ENCODE data around the gene PPFIA3.
"Not testable (repeated sequence)": the region's sequence is repeated elsewhere in the genome, so short reads cannot be mapped to it uniquely, and the experiment has no call there.

Gene PPFIA3

GRCh38 chr19:49150106-49150943 lies 31.0 kb downstream of the PPFIA3 start:
- no peak for DNase-seq

DNA sequence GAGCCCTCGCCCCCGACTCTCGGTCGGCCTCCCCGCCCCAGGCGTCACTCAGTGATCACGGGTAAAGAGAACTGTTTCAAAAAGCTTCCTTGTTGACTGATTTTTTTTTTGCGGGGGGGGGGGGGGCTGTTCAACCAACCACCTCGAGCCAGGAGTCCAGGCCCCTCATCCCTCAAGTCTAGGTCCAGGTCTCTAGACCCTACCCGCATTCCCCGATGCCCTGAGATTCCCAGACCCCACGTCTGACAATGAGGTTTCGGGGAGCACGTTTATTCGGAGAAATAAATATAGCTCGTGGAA lies 31.6 kb downstream of the PPFIA3 start:
- no peak for DNase-seq

- DNase-seq: no peak
Observed at GRCh38 chr19:49151267-49152118, 32.1 kb downstream of the PPFIA3 start.

DNA sequence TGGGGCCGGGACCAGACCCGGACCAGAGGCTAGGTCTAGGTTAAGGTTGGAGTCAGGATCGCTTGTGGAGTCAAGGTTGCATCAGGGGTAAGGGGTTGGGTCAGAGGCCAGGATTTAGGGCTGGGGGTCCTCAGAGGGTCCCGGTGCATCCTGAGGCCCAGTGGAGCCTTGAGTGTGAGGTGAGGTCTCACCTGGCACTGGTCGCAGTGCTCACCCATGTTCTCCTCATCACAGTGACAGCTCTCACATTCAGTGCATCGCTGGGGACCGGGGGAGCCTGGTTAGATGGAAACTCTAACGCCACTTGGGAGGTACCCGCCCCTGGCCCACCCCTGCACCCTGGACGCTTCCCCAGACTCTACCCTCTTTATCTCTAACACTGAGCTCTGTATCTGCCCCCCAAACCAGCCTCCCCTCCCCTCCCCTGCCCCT lies 32.8 kb downstream of the PPFIA3 start:
- no peak for DNase-seq

DNA sequence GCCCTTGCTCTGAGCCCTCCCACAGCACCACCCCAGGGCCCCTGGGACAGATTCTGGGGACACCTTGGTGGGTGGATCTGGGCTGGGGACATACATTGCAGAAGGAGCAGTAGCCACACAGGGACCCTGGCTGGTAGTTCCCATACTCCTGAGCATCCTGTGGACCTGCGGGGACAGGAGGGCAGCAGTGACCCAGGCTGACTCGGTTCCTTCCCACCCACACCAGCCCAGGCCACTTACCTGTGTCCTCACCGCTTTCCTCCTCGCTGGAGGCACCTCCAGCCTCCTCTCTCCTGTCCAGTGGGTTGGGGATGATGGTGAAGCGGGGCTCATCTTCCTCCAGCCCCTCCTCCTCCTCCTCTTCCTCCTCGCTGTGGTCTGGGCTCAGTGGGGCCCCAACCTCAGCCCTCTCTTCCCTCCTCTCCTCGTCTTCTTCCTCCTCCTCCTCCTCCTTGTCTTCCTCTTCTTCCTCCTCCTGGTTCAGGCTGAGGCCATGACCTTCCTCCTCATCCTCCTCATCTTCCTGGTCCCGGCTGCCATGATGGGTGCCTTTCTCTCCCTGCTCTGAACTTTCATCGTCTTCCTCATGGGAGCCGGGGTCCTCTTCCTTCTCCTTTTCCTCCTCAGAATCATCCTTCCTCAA lies 33.9 kb downstream of the PPFIA3 start:
- DNase-seq: no peak

GRCh38 chr19:49154279-49154678 lies 34.9 kb downstream of the PPFIA3 start:
- no peak for DNase-seq

GRCh38 chr19:49155005-49155819 lies 35.9 kb downstream of the PPFIA3 start, which contains the start of gene HRC:
Gene HRC, minus strand, starts transcription at chr19:49155396. Its CDS starts 159 bp downstream, at chr19:49155237.
- DNase-seq: no peak

GRCh38 chr19:49155820-49156346 lies 36.5 kb downstream of the PPFIA3 start:
- no peak for DNase-seq

DNA sequence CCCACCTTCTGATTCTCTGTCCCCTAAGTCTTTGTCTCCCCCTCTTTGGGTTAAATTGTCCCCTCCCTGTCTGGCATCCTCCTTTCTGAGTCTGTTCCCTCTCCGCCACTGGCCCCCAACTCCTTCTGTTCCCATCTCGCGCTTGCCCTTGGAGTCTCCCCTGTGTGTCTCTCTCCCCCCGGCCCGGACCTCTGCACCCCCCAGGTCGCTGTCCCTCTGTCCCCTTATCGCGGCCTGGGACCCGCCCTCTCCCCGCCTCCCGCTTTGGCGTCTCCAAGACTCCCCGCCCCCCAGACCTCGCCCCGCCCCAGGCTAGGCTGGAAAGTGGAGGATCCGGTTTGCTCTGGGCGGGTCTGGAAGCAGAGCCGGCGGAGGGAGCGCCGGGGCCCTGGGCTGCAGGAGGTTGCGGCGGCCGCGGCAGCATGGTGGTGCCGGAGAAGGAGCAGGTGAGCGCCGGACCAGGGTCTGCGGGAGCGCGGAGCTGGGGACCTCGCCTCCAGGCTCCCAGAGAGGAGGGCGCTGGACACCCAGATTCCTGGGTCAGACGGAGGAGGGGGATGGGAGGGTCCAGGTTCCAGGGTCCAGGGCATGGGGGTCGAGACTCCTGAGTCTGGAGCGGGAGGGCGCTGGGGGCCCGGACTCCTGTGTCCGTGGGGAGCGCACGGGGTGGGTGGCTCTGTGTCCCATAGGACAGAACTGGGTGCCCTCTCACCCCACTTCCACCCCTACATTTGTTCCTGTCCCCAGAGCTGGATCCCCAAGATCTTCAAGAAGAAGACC lies 38.3 kb downstream of the PPFIA3 start, which contains the start of gene TRPM4:
Gene TRPM4, plus strand, starts transcription at position 348 of the 780 bp plus-strand sequence. Its CDS starts 75 bp downstream, at position 423.
- DNase-seq: no peak

DNA sequence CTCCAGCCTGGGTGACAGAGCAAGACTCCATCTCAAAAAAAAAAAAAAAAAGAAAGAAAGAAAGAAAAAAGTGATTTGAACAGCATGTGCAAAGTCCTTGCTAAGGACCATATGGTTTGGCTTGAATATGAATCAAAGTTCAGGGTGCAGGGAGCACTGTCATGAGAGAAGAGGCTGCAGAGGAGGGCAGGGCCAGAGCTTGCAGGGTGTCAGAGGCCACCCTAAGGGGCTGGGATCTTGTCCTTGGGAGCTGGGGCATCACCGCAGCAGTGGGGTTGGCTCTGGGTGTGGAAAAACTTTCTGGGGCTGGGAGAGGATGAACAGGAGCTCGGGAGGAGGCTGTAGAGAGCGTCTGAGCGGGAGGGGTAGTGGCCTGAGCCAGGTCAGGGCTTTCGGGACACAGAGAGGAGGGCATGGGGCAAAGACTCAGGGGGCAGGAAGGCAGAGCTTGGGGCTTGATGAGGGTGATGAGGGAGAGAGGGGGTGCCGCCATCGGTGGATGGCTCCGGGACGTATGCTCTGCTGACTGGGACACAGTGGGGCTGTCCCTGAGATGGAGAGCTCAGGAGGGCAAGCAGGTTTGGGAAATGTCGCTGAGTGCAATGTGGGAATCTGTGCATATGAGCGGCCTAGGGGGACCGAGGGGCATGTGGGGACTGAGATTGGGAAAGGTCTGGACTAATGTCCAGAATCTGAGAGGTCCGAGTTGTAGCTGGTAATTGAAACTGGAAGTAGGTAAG lies 41.3 kb downstream of the PPFIA3 start:
- DNase-seq: no peak

DNA sequence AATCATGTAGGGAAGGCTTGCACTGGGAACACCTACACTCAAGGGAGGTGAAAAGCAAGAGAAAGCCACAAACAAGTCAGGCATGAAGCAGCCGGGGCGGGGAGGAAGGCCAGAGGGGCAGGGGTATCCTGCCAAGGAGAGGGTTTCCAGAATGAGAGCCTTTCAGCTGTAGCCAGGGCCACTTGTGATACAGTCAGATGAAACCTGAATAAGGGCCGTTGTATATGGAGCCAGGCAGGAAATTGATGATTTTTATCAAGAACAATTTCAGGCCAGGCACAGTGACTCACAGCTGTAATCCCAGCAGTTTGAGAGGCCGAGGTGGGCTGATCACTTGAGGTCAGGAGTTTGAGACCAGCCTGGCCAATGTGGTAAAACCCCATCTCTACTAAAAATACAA lies 42.6 kb downstream of the PPFIA3 start:
- DNase-seq: no peak

DNA sequence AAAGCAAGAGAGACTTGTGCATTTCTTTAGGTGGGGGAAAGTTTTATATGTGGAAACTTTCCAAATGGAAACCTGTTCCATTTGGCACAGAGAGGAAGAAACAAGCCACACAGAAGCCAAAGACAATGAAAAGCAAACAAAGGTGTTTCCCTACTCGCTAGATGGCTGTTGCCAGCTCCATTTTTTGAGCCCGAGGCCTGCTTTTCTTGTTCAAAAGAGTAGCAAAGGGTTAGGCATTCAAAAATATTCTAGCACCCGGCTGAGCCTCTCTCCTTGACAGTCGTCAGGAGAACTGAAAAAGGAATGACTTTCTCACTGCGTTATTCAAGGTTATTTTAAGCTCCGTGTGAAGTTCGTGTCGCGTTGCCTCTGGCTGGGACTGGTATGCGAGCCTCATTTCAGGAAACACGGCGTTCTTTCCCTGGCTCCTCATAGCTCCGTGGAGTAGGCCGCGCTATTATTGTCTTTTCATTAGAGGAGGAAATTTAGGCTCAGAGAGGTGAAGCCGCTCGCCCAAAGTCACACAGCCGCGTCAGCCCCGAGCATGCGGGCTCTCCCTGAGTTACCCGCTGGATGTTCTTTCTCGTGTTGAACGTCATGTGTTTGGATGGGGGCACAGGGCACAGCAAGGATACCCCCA lies 45.9 kb downstream of the PPFIA3 start:
- DNase-seq: no peak

GRCh38 chr19:49165865-49166301 lies 46.5 kb downstream of the PPFIA3 start:
- DNase-seq: no peak

GRCh38 chr19:49167857-49168409 lies 48.6 kb downstream of the PPFIA3 start:
- DNase-seq: no peak

- no peak for DNase-seq
Observed at GRCh38 chr19:49168421-49168820, 49.1 kb downstream of the PPFIA3 start.

DNA sequence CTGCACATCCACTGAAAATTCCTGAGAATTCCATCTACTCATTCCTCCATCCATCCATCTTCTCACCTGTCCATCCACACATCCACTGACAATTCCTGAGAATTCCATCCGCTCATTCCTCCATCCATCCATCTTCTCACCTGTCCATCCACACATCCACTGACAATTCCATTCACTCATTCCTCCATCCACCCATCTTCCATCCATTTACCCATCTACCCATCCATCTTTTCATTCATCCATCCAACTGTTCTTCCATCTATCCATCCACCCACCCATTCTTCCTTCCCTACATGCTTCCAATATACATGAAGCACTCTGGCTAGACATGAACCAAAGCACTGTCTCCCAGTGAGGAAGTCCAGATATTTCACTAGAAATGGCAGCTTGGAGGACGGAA lies 53.9 kb downstream of the PPFIA3 start:
- DNase-seq: no peak

DNA sequence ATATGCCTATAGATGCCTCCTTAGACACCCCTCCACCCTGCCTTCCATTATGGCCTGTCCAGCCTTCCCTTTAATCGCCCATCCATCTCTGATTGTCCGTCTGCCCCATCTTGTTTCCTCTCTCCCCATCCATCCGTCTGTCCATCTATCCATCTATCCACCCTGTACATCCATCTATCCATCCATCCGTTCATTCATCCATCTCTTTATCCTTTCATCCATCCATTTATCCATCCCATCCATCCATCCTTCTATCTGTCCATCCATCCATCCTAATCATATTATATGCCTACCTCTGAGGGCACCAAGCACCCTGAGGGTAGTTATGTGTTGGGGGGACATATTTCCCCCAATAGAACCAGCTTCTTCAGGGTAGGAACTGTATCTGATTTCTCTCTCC lies 61.3 kb downstream of the PPFIA3 start:
- no peak for DNase-seq

DNA sequence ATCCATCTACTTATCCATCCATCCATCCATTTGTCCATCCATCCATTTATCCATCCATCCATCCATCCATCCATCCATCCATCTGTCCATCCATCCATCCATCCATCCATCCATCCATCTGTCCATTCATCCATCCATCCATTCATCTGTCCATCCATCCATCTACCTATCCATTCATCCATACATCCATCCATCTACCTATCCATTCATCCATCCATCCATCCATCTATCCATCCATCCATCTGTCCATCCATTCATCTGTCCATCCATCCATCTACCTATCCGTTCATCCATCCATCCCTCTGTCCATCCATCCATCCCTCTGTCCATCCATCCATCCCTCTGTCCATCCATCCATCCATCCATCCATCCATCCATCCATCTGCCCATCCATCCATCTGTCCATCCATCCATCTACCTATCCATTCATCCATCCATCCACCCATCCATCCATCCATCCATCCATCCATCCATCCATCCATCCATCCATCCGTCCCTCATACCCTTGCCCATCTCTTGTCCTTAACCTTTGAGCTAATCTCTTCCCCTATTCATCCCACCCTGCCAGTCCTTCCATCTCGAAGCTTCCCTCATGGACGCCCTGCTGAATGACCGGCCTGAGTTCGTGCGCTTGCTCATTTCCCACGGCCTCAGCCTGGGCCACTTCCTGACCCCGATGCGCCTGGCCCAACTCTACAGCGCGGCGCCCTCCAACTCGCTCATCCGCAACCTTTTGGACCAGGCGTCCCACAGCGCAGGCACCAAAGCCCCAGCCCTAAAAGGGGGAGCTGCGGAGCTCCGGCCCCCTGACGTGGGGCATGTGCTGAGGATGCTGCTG lies 62.9 kb downstream of the PPFIA3 start:
- not testable (repeated sequence) for DNase-seq
